Psoas muscle (tissue), 8 donors: Measurements from ENCODE around the gene QRFP. TPM values are rescaled to one million over a fixed set of nuclear protein-coding genes. Genes with fewer than 3 reads are reported as not detected.
"Not testable (repeated sequence)": the region's sequence is repeated elsewhere in the genome, so short reads cannot be mapped to it uniquely, and the experiment has no call there.

Experiments used
- ATAC-seq, 4 donors: fragments of 200-7000 bp; cut with Tn5 transposase; one replicate each; pipeline ENCODE4 v1.9.1; 2020; ENCODE audit warnings: moderate library complexity in 3 of 4, mild to moderate bottlenecking in 2 of 4
- DNase-seq, 2 donors: peaks; one replicate each; pipeline ENCODE4 v3.0.0-alpha.2; 2020
- H3K27ac ChIP-seq: fragments of 200-600 bp; one replicate; pipeline ENCODE4 v1.8.0; 2022
- H3K27me3 ChIP-seq, 3 donors: fragments of 200-600 bp in 1 of 3; one replicate each; pipeline versions ENCODE4 v1.6.1 to v1.8.0; 2013 to 2022; ENCODE audit warnings: low read length in 2 of 3, mild to moderate bottlenecking in 2 of 3, moderate library complexity in 1 of 3; ENCODE audit not compliant: insufficient read depth in 3 of 3
- H3K36me3 ChIP-seq, 2 donors: fragments of 200-600 bp in 1 of 2; one replicate each; pipeline versions ENCODE4 v1.6.1 to v1.8.0; 2013 to 2022; ENCODE audit warnings: low read depth in 1 of 2, mild to moderate bottlenecking in 1 of 2, moderate library complexity in 1 of 2; ENCODE audit not compliant: insufficient read depth in 1 of 2
- H3K4me1 ChIP-seq: fragments of 200-600 bp; one replicate; pipeline ENCODE4 v1.8.0; 2022
- H3K4me3 ChIP-seq: fragments of 200-600 bp; one replicate; pipeline ENCODE4 v1.8.0; 2022; ENCODE audit warnings: mild to moderate bottlenecking
- H3K9me3 ChIP-seq: fragments of 200-600 bp; one replicate; pipeline ENCODE4 v1.8.0; 2022
- CTCF ChIP-seq: fragments of 200-600 bp; IDR thresholded peaks from one replicate; pipeline ENCODE4 v1.8.0; 2022; ENCODE audit warnings: antibody characterized with exemption
- WGBS, 3 donors: extraction: QIAGEN DNeasy Blood & Tissue Kit; methylation state at CpG; one replicate each; pipeline versions ENCODE4 v1.1.6 to v1.1.7; 2013; 5-methylcytosine and 5-hydroxymethylcytosine counted together
- intact Hi-C, 2 donors: fragments of 100-400 bp; cut with DNase I; formaldehyde crosslinking; loops; one replicate each; pipeline versions ENCODE4 v1.11.0 to v1.14.2; 2022
- polyA plus RNA-seq, 3 donors: library from polyadenylated mRNA; stranded (reverse); fragments of 200-250 nt; gene quantifications; one replicate each; pipeline ENCODE4 v1.2.3, GENCODE V29; 2013
- total RNA-seq, 4 donors: library from RNA; stranded (reverse); fragmentation: NEBNext Ultra II Directional in 2 of 4; extraction: Animal tissue kit (Norgen Biotek cat#: 25700) in 2 of 4; gene quantifications; one replicate each; pipeline versions ENCODE4 v1.2.1 to v1.2.4, GENCODE V29; 2021 to 2023
- donor health status: healthy with polysubstance abuse.
- donor health status: DM: no; HTN: no; CAD: no; lungs with moderate emphysema.
- donor health status: Bipolar disorder and iron deficiency.
- donor health status: healthy.
- donor health status: DM: yes; HTN: yes; CAD: no.
- donor health status: DM: no; HTN: no; CAD: no.
- donor health status: DM: no; HTN: no; CAD: no.
- donor health status: DM: yes; HTN: yes; CAD: no.

QRFP gene
- total and polyA plus RNA-seq, 7 donors = 0.01 to 0.03 TPM; not detected in 5

- 39 to 57% (median 39%) methylated on average over 23 of the region's 23 CpGs for WGBS, 3 donors
- no peaks in the 10 kb centered on the region for H3K36me3 ChIP-seq
- intact Hi-C loops = no loop called here
- no peaks in the 10 kb centered on the region for H3K9me3 ChIP-seq
- peaks cover 0 to 66% (median 10%) of the 10 kb centered on the region in 3 donors for H3K27me3 ChIP-seq
- H3K4me1 ChIP-seq = no peaks in the 10 kb centered on the region
- DNase-seq (no peak), ATAC-seq (peak in 1 of 4 donors; percentile 42)
- H3K27ac ChIP-seq = no peak overlapping the region
- TF ChIP-seq CTCF = no peak
- peak overlapping the region; percentile 42 for H3K4me3 ChIP-seq
Measured at GRCh38 chr9:130913599-130914416, 17.2 kb upstream of the QRFP start.

- 23 to 32% (median 31%) methylated on average over 38 of the region's 38 CpGs for WGBS, 3 donors
- Histone ChIP-seq H3K27me3 (peaks cover 0 to 63% (median 10%) of the 10 kb centered on the region in 3 donors), H3K4me3 (peak overlapping the region; percentile 42), H3K27ac (no peak overlapping the region), H3K36me3 (no peaks in the 10 kb centered on the region), H3K9me3 (no peaks in the 10 kb centered on the region), H3K4me1 (no peaks in the 10 kb centered on the region)
- no peak for TF ChIP-seq CTCF
- intact Hi-C loops = no loop called here
- ATAC-seq = peak; percentile 71 to 88 (median 81)
- peak; percentile 64 to 87 for DNase-seq
Measured at GRCh38 chr9:130912932-130913598, 16.5 kb upstream of the QRFP start.

GRCh38 chr9:130911254-130912049 is 14.8 kb upstream of the QRFP start:
- no peak overlapping the region for H3K4me3 ChIP-seq
- no peak for TF ChIP-seq CTCF
- no peak overlapping the region for H3K27ac ChIP-seq
- 90 to 91% (median 90%) methylated on average over 24 to 26 of the region's 26 CpGs for WGBS, 3 donors
- H3K4me1 ChIP-seq = no peaks in the 10 kb centered on the region
- no peaks in the 10 kb centered on the region for H3K36me3 ChIP-seq
- ATAC-seq (no peak), DNase-seq (no peak)
- H3K27me3 ChIP-seq = peaks cover 0 to 52% (median 5%) of the 10 kb centered on the region in 3 donors
- intact Hi-C loops = no loop called here
- H3K9me3 ChIP-seq = no peaks in the 10 kb centered on the region

- H3K4me3 ChIP-seq, H3K27ac ChIP-seq, intact Hi-C loops, DNase-seq, H3K9me3 ChIP-seq, ATAC-seq, H3K4me1 ChIP-seq, H3K36me3 ChIP-seq: not testable (repeated sequence)
- H3K27me3 ChIP-seq = peaks cover 0 to 51% (median 3%) of the 10 kb centered on the region in 3 donors
- WGBS, 3 donors = 50 to 57% (median 50%) methylated on average over 1 of the region's 1 CpG
Measured at GRCh38 chr9:130910670-130911069, 14.1 kb upstream of the QRFP start.

GRCh38 chr9:130910041-130910440 is 13.4 kb upstream of the QRFP start:
- H3K27me3 ChIP-seq = peaks cover 0 to 47% (median 8%) of the 10 kb centered on the region in 3 donors
- WGBS, 3 donors = 90 to 92% (median 91%) methylated on average over 19 to 27 of the region's 27 CpGs
- H3K27ac ChIP-seq, H3K9me3 ChIP-seq, H3K4me1 ChIP-seq, H3K4me3 ChIP-seq, DNase-seq, intact Hi-C loops, ATAC-seq, H3K36me3 ChIP-seq: not testable (repeated sequence)
